Activated CD4-positive, alpha-beta memory T cell treated with anti-CD3 and anti-CD28 coated beads, Interleukin-2, amount 10 ng/mL, durations not matched to agents 7 days and 5 days (primary cell): ENCODE results near the gene DLGAP3. TPM values are rescaled to one million over a fixed set of nuclear protein-coding genes. Genes with fewer than 3 reads are reported as not detected.

ENCODE experiments used
- CTCF ChIA-PET: fragments of 350-600 bp; sonication (Branson Sonifier 250); formaldehyde crosslinking; loops from one replicate; lab custom pipeline; 2021; ENCODE audit warnings: antibody characterized with exemption, inconsistent platforms; lab: Charles Lee
- POLR2A ChIA-PET: fragments of 350-600 bp; sonication (Branson Sonifier 250); formaldehyde crosslinking; loops from one replicate; lab custom pipeline; 2021; ENCODE audit warnings: antibody characterized with exemption; lab: Charles Lee
- DNase-seq: peaks from one replicate; pipeline ENCODE4 v3.0.0-alpha.2; 2020
- H3K27ac Mint-ChIP-seq: one replicate; pipeline ENCODE4 v1.8.0; 2021; ENCODE audit warnings: mild to moderate bottlenecking, mixed read lengths
- H3K27me3 Mint-ChIP-seq: one replicate; pipeline ENCODE4 v1.8.0; 2021; ENCODE audit warnings: mixed read lengths
- H3K36me3 Mint-ChIP-seq: one replicate; pipeline ENCODE4 v1.8.0; 2021; ENCODE audit warnings: low read depth, mixed read lengths
- H3K4me1 Mint-ChIP-seq: one replicate; pipeline ENCODE4 v1.8.0; 2021; ENCODE audit warnings: mixed read lengths
- H3K4me3 Mint-ChIP-seq: one replicate; pipeline ENCODE4 v1.8.0; 2021; ENCODE audit warnings: mild to moderate bottlenecking, mixed read lengths
- H3K9me3 Mint-ChIP-seq: one replicate; pipeline ENCODE4 v1.8.0; 2021; ENCODE audit warnings: mixed read lengths
- total RNA-seq, 2 experiments: library from RNA; stranded (reverse); gene quantifications; one replicate each; pipeline ENCODE4 v1.2.3, GENCODE V29; 2021

Gene DLGAP3
- total RNA-seq, 2 experiments from 2014 or later = 0.55 to 0.88 TPM

DNA sequence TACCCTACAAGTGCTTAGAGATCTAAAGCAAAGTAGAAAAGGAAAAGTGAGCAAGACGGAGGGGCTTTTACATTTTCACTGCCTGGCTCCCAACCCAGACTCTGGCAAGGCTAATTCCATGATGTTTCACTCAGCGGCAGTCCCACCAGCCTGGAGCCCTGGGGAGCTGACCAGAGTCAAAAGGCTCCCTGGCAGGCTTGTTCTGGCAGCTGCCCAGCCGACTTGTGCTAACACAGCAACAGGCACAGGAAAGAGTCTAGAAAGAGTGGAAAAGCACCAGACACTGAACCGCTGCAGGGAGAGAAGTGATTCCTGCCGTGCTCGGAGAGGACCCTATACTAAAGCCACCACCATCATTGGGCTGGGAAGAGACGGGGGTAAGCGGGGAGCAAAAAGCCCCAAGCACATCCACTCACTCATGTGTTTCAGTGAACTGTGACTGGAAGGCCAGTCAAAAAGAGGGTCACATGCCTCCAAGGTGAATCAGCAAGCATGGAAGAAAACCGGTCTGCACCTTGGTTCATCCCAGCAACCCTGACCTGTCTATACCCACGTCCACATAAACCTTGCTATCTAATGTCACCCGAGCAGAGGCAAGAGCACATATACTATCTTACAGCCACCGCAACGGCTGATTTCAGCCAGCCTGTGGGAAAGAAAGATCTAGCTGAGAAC lies 77.9 kb downstream of the DLGAP3 start:
- DNase-seq = no peak
- POLR2A ChIA-PET = no interaction called here
- H3K27me3 Mint-ChIP-seq = no peaks in the 10 kb centered on the region

GRCh38 chr1:34850382-34850781 lies 79.1 kb downstream of the DLGAP3 start:
- Mint-ChIP-seq H3K36me3 (peaks cover 36% of the 10 kb centered on the region), H3K27ac (no peak overlapping the region), H3K4me3 (no peak overlapping the region), H3K9me3 (no peaks in the 10 kb centered on the region), H3K4me1 (peaks cover 8% of the 10 kb centered on the region), H3K27me3 (no peaks in the 10 kb centered on the region)
- no peak for DNase-seq
- CTCF ChIA-PET = interaction anchor here (0.7 to 1.0 kb wide), 2 partner anchors 10 to 134 kb away, joined by 3 read pairs; no protein-coding TSS in a partner anchor
- POLR2A ChIA-PET = no interaction called here

More for the DNA sequence above, 77.9 kb downstream of the DLGAP3 start:
- peaks cover 41% of the 10 kb centered on the region for H3K36me3 Mint-ChIP-seq
- H3K4me1 Mint-ChIP-seq = peaks cover 11% of the 10 kb centered on the region
- H3K9me3 Mint-ChIP-seq = no peaks in the 10 kb centered on the region
- no peak overlapping the region for H3K27ac Mint-ChIP-seq
- CTCF ChIA-PET = interaction anchor here (0.8 to 2.5 kb wide), 7 partner anchors 8 to 246 kb away, joined by 3 to 38 read pairs (median 5); no protein-coding TSS in a partner anchor
- no peak overlapping the region for H3K4me3 Mint-ChIP-seq

GRCh38 chr1:34847094-34847493 lies 82.4 kb downstream of the DLGAP3 start:
- Mint-ChIP-seq H3K27me3 (no peaks in the 10 kb centered on the region), H3K27ac (no peak overlapping the region), H3K4me3 (no peak overlapping the region), H3K4me1 (peaks cover 10% of the 10 kb centered on the region), H3K36me3 (peaks cover 18% of the 10 kb centered on the region), H3K9me3 (no peaks in the 10 kb centered on the region)
- CTCF ChIA-PET = no interaction called here
- DNase-seq = no peak
- POLR2A ChIA-PET = no interaction called here

GRCh38 chr1:34846265-34846664 lies 83.2 kb downstream of the DLGAP3 start:
- ChIA-PET POLR2A (no interaction called here), CTCF (no interaction called here)
- no peak for DNase-seq
- H3K27me3 Mint-ChIP-seq = no peaks in the 10 kb centered on the region
- no peaks in the 10 kb centered on the region for H3K9me3 Mint-ChIP-seq
- peaks cover 15% of the 10 kb centered on the region for H3K36me3 Mint-ChIP-seq
- no peak overlapping the region for H3K4me3 Mint-ChIP-seq
- H3K4me1 Mint-ChIP-seq = peaks cover 10% of the 10 kb centered on the region
- H3K27ac Mint-ChIP-seq = no peak overlapping the region

GRCh38 chr1:34845131-34845901 lies 84.1 kb downstream of the DLGAP3 start:
- CTCF ChIA-PET = interaction anchor here (0.8 to 1.7 kb wide), 2 partner anchors 7 to 58 kb away, joined by 5 read pairs; no protein-coding TSS in a partner anchor

DNA sequence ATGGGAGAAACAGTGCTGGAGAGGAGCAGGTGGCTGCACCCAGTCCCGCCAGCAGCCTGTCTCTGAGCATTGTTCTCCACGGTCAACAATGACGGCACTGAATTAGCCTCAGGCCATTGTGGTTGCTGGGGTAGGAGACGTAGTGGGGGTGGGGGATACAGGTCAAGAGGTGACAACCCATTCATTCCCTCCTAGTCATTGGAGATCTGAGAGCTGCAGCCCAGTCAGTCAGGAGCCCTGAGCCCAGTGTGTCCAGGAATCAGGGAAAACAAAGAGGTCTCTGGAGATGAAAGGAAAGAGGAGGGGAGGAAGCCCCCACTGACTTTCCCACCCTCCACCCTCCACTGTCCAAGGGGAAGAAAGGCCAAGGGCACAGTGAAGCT lies 85.2 kb downstream of the DLGAP3 start:
- Mint-ChIP-seq H3K27me3 (no peaks in the 10 kb centered on the region), H3K4me1 (peaks cover 10% of the 10 kb centered on the region), H3K36me3 (peaks cover 3% of the 10 kb centered on the region), H3K4me3 (no peak overlapping the region), H3K9me3 (no peaks in the 10 kb centered on the region), H3K27ac (no peak overlapping the region)
- POLR2A ChIA-PET = interaction anchor here (1.3 kb wide), 1 partner anchor 16 kb away, joined by 3 read pairs; the partner anchor contains the start of gene SMIM12
- CTCF ChIA-PET = interaction anchor here (1.7 kb wide), 1 partner anchor 8 kb away, joined by 5 read pairs; no protein-coding TSS in a partner anchor
- no peak for DNase-seq

More at GRCh38 chr1:34845131-34845901, 84.1 kb downstream of the DLGAP3 start:
- Mint-ChIP-seq H3K4me1 (peaks cover 10% of the 10 kb centered on the region), H3K36me3 (peaks cover 9% of the 10 kb centered on the region), H3K27me3 (no peaks in the 10 kb centered on the region), H3K9me3 (no peaks in the 10 kb centered on the region), H3K4me3 (no peak overlapping the region), H3K27ac (no peak overlapping the region)
- DNase-seq = no peak
- POLR2A ChIA-PET = no interaction called here

DNA sequence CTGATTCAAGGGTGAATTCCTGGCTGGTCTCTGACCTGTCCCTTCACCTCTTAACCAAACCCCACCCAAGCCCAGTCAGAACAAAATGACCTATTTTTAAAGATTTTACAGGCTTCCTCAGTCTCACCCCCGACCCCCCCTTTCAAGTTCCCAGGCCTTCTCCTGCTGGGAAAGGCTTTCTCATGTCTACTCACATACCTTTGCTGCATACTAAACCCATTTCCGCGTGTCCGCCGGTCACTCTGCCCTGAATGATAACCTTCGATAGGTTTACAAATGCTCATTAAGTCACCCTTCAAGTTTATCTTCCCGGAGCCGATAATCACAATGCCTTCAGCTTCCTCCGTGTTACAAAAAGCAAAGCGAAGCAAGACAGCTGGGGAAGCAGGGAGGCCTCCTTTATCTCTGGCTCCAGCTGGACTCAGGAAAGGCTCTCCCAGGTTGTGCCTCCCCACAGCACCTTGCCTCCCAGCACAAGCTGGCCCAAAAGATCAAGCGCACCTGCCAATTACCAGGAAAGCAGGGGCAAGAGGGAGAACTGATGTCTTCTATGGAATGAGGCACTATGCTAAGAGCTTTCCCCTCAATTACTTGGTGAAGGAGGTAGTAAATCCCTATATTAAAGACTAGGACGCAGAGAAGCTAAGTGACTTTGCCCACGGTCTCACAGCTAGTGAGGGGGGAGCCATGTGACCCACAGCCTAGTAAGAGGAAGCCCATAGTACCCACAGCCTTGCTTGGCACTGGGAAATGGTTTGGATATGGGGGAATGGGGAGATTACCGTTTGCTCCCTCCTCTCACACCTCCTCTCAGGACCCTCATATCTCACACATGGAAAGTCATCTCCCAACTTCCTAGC lies 85.8 kb downstream of the DLGAP3 start:
- Mint-ChIP-seq H3K9me3 (no peaks in the 10 kb centered on the region), H3K4me3 (no peak overlapping the region), H3K4me1 (peaks cover 10% of the 10 kb centered on the region), H3K27me3 (no peaks in the 10 kb centered on the region), H3K36me3 (no peaks in the 10 kb centered on the region), H3K27ac (no peak overlapping the region)
- POLR2A ChIA-PET = interaction anchor here (1.3 kb wide), 1 partner anchor 16 kb away, joined by 3 read pairs; the partner anchor contains the start of gene SMIM12
- CTCF ChIA-PET = interaction anchor here (1.7 kb wide), 1 partner anchor 9 kb away, joined by 5 read pairs; no protein-coding TSS in a partner anchor
- no peak for DNase-seq

- ChIA-PET CTCF (no interaction called here), POLR2A (no interaction called here)
- Mint-ChIP-seq H3K27me3 (no peaks in the 10 kb centered on the region), H3K4me3 (no peak overlapping the region), H3K4me1 (peaks cover 10% of the 10 kb centered on the region), H3K9me3 (no peaks in the 10 kb centered on the region), H3K36me3 (no peaks in the 10 kb centered on the region), H3K27ac (no peak overlapping the region)
- no peak for DNase-seq
These were observed 86.5 kb downstream of the DLGAP3 start for GRCh38 chr1:34842952-34843371.

DNA sequence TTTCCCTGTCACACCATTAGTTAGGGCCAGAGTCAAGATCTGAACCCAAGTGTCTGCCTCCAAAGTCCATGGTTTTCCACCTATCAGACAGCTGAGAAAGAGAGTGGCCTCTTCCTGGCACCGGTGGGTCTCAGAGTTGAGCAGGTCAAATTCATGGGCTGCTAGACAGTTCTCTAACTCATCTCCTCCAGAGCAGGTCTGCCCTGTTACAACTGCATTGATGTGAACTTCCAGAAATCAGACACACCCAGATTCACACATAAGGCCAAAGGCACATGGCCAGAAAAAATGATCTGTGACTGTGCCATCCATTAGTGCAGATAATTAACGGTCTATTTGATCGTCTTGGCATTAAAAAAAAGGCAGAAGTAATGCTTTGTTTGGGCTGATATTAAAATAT lies 87.4 kb downstream of the DLGAP3 start:
- Mint-ChIP-seq H3K36me3 (no peaks in the 10 kb centered on the region), H3K9me3 (no peaks in the 10 kb centered on the region), H3K27ac (no peak overlapping the region), H3K4me3 (no peak overlapping the region), H3K27me3 (no peaks in the 10 kb centered on the region), H3K4me1 (peaks cover 10% of the 10 kb centered on the region)
- no peak for DNase-seq
- ChIA-PET POLR2A (no interaction called here), CTCF (interaction anchor here (1.0 kb wide), 1 partner anchor 10 kb away, joined by 3 read pairs; no protein-coding TSS in a partner anchor)

GRCh38 chr1:34840426-34840825 lies 89.0 kb downstream of the DLGAP3 start:
- H3K4me3 Mint-ChIP-seq = no peak overlapping the region

DNA sequence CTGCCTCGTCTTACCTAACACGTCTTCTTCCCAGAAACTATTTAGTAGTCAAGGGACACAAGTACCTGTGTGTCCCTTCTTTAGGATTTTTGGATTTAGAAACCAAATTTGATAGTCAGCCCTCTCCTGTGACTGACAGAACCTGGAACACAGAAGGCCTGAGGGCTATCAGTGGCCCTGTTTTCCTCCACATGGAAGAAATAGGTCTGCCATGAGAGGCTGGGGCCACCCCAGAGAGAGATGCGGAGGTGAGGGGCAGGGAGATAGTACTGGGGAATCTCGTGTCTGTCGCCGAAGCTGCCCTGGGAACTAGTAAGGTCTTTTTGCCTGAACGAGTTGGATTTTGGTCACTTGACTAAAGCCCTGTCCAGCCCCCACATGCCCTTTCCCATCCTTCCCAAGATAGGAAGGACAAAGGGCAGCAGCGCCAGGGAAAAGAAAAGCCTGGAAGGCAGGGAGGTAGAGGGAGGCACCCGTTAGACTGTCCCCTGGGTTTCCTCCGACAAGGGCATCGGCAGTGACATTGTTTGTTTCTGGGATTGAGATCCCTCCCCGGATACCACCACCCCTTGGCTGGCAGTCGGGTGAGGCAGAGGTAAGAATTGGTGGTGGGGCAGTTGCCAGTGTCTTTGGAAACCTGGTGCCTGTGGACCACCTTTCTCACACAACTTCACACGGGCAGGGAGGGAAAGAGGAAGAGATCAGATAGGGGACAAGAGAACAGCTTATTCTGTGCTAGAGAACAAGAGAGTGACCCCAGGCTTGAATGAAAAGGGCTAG lies 89.7 kb downstream of the DLGAP3 start:
- H3K4me1 Mint-ChIP-seq = peaks cover 10% of the 10 kb centered on the region
- H3K36me3 Mint-ChIP-seq = no peaks in the 10 kb centered on the region
- no peak for DNase-seq
- no peak overlapping the region for H3K27ac Mint-ChIP-seq
- CTCF ChIA-PET = no interaction called here
- no peak overlapping the region for H3K4me3 Mint-ChIP-seq
- POLR2A ChIA-PET = no interaction called here
- no peaks in the 10 kb centered on the region for H3K9me3 Mint-ChIP-seq
- H3K27me3 Mint-ChIP-seq = no peaks in the 10 kb centered on the region

More at GRCh38 chr1:34840426-34840825, 89.0 kb downstream of the DLGAP3 start:
- Mint-ChIP-seq H3K27ac (no peak overlapping the region), H3K27me3 (no peaks in the 10 kb centered on the region), H3K9me3 (no peaks in the 10 kb centered on the region), H3K4me1 (peaks cover 10% of the 10 kb centered on the region), H3K36me3 (no peaks in the 10 kb centered on the region)
- ChIA-PET POLR2A (no interaction called here), CTCF (no interaction called here)
- no peak for DNase-seq

- Mint-ChIP-seq H3K4me1 (no peaks in the 10 kb centered on the region), H3K27me3 (no peaks in the 10 kb centered on the region), H3K9me3 (no peaks in the 10 kb centered on the region), H3K36me3 (no peaks in the 10 kb centered on the region), H3K4me3 (no peak overlapping the region), H3K27ac (no peak overlapping the region)
- POLR2A ChIA-PET = no interaction called here
- CTCF ChIA-PET = interaction anchor here (1.5 kb wide), 1 partner anchor 19 kb away, joined by 5 read pairs; no protein-coding TSS in a partner anchor
- DNase-seq = no peak
These were observed 95.7 kb downstream of the DLGAP3 start for GRCh38 chr1:34833711-34834110.
